SK-N-SH (cell line): ENCODE results near the gene RASAL2. TPM values are rescaled to one million over a fixed set of nuclear protein-coding genes. Genes with fewer than 3 reads are reported as not detected.
A peak's percentile ranks its signal among the peaks of the same experiment; 100 is the strongest.

ENCODE experiments used
- CTCF ChIA-PET: fragments of 300-600, 350-600 bp; formaldehyde crosslinking; extraction: SDS; loops from one replicate; lab custom pipeline; 2021; lab: Yijun Ruan, JAX
- POLR2A ChIA-PET: fragments of 350-600 bp; sonication (Branson Sonifier 250); formaldehyde crosslinking; extraction: SDS; loops from one replicate; lab custom pipeline; 2020; ENCODE audit warnings: antibody characterized with exemption, inconsistent platforms; lab: Yijun Ruan, JAX
- DNase-seq: peaks from one replicate; pipeline ENCODE4 v3.0.0; 2012
- H2AFZ ChIP-seq: fragments of 200-600 bp; sonication (generic); 2 replicates; pipeline ENCODE4 v1.8.1; 2016; ENCODE audit warnings: antibody characterized with exemption, mild to moderate bottlenecking, low read depth
- H3F3A ChIP-seq: fragments of 200-600 bp; sonication (generic); replicated peaks from 2 replicates; pipeline ENCODE3; 2016; ENCODE audit warnings: antibody characterized with exemption, mild to moderate bottlenecking; ENCODE audit not compliant: insufficient read depth
- H3K27ac ChIP-seq, 2 experiments: fragments of 200-500 bp in 1 of 2; fragments of 200-600 bp in 1 of 2; sonication (Bioruptor generic) in 1 of 2; sonication (generic), shearing (Covaris generic) in 1 of 2; 2 replicates each; pipeline versions ENCODE4 v1.5.1 to v1.6.1; 2014 to 2016; ENCODE audit warnings: low read depth in 2 of 2, inconsistent platforms in 1 of 2, low read length in 1 of 2, mild to moderate bottlenecking in 1 of 2, mixed read lengths in 1 of 2
- H3K27me3 ChIP-seq: fragments of 200-600 bp; sonication (generic), shearing (Covaris generic); 2 replicates; pipeline ENCODE4 v1.6.1; 2016; ENCODE audit warnings: mixed run types; ENCODE audit not compliant: insufficient read depth
- H3K36me3 ChIP-seq, 2 experiments: fragments of 200-500 bp in 1 of 2; fragments of 200-600 bp in 1 of 2; sonication (Bioruptor generic) in 1 of 2; sonication (generic) in 1 of 2; replicated peaks in 1 of 2; 2 replicates each; pipeline versions ENCODE3 to v1.5.1; 2014 to 2016; ENCODE audit warnings: low read length in 1 of 2, mild to moderate bottlenecking in 1 of 2; ENCODE audit not compliant: insufficient read depth in 2 of 2, control insufficient read depth in 1 of 2
- H3K4me1 ChIP-seq, 2 experiments: fragments of 200-500 bp in 1 of 2; fragments of 200-600 bp in 1 of 2; sonication (Bioruptor generic) in 1 of 2; sonication (generic), shearing (Covaris generic) in 1 of 2; 2 replicates each; pipeline versions ENCODE4 v1.5.1 to v1.6.1; 2014 to 2016; ENCODE audit warnings: low read depth in 1 of 2, low read length in 1 of 2, mixed run types in 1 of 2; ENCODE audit not compliant: insufficient read depth in 2 of 2, control insufficient read depth in 1 of 2
- H3K4me2 ChIP-seq: fragments of 200-600 bp; sonication (generic), shearing (Covaris generic); 2 replicates; pipeline ENCODE4 v1.6.1; 2017; ENCODE audit warnings: mixed run types
- H3K4me3 ChIP-seq, 2 experiments: fragments of 200-500 bp in 1 of 2; fragments of 200-600 bp in 1 of 2; sonication (Bioruptor generic) in 1 of 2; sonication (generic), shearing (Covaris generic) in 1 of 2; 2 replicates each; pipeline versions ENCODE4 v1.5.1 to v1.8.1; 2014 to 2016; ENCODE audit warnings: low read depth in 2 of 2, inconsistent platforms in 1 of 2, low read length in 1 of 2, mild to moderate bottlenecking in 1 of 2, mixed read lengths in 1 of 2, moderate library complexity in 1 of 2
- H3K79me2 ChIP-seq: fragments of 200-600 bp; sonication (generic); 2 replicates; pipeline ENCODE4 v1.8.1; 2017; ENCODE audit warnings: mild to moderate bottlenecking; ENCODE audit not compliant: insufficient read depth
- H3K9ac ChIP-seq: fragments of 200-600 bp; sonication (generic); 2 replicates; pipeline ENCODE4 v1.6.1; 2017; ENCODE audit warnings: mixed run types
- H3K9me2 ChIP-seq: fragments of 200-600 bp; sonication (generic); 2 replicates; pipeline ENCODE4 v1.6.1; 2017; ENCODE audit warnings: mixed run types
- H3K9me3 ChIP-seq: fragments of 200-600 bp; sonication (generic); 2 replicates; pipeline ENCODE4 v1.6.1; 2017; ENCODE audit warnings: mixed run types, mild to moderate bottlenecking, moderate library complexity
- H4K20me1 ChIP-seq: fragments of 200-600 bp; sonication (generic); 2 replicates; pipeline ENCODE4 v1.6.1; 2017; ENCODE audit warnings: mild to moderate bottlenecking, mixed run types; ENCODE audit not compliant: insufficient read depth
- CHD2 ChIP-seq: fragments of 150-350 bp; IDR thresholded peaks from 2 replicates; pipeline ENCODE4 v1.6.1; 2018; ENCODE audit warnings: low read length; ENCODE audit not compliant: partially characterized antibody
- ELF1 ChIP-seq: IDR thresholded peaks from 2 replicates; pipeline ENCODE4 v1.4.0; 2012
- EP300 ChIP-seq, 2 experiments: IDR thresholded peaks; 2 replicates each; pipeline versions ENCODE4 v1.4.0 to v1.6.1; 2012; ENCODE audit warnings: borderline replicate concordance in 1 of 2, low read depth in 1 of 2, low read length in 1 of 2
- EZH2phosphoT487 ChIP-seq: fragments of 200-600 bp; sonication (generic); IDR thresholded peaks from 2 replicates; pipeline ENCODE4 v1.6.1; 2017; ENCODE audit warnings: low read depth, mixed run types, mild to moderate bottlenecking, antibody characterized with exemption, moderate library complexity, borderline replicate concordance
- FOXM1 ChIP-seq: IDR thresholded peaks from 2 replicates; pipeline ENCODE4 v1.4.0; 2012; ENCODE audit warnings: low read depth, mild to moderate bottlenecking
- GATA2 ChIP-seq: sonication (generic); formaldehyde crosslinking; IDR thresholded peaks from 2 replicates; pipeline ENCODE4 v1.5.0; 2020; ENCODE audit warnings: mild to moderate bottlenecking, missing genetic modification reagents
- NFIC ChIP-seq: IDR thresholded peaks from 2 replicates; pipeline ENCODE4 v1.4.0; 2012; ENCODE audit warnings: borderline replicate concordance
- NRF1 ChIP-seq: IDR thresholded peaks from 2 replicates; pipeline ENCODE4 v1.6.1; 2012; ENCODE audit warnings: low read depth, mild to moderate bottlenecking, low read length
- RFX5 ChIP-seq: IDR thresholded peaks from 2 replicates; pipeline ENCODE4 v1.6.1; 2012; ENCODE audit warnings: mild to moderate bottlenecking, improper control_type of control experiment, low read length
- RXRA ChIP-seq: IDR thresholded peaks from 2 replicates; pipeline ENCODE4 v1.4.0; 2012; ENCODE audit warnings: low read depth, mild to moderate bottlenecking, borderline replicate concordance
- SMC3 ChIP-seq: IDR thresholded peaks from 2 replicates; pipeline ENCODE4 v1.6.1; 2012; ENCODE audit warnings: low read depth, low read length, improper control_type of control experiment
- TCF12 ChIP-seq: IDR thresholded peaks from 2 replicates; pipeline ENCODE4 v1.4.0; 2012
- YY1 ChIP-seq: IDR thresholded peaks from 2 replicates; pipeline ENCODE4 v1.4.0; 2012; ENCODE audit warnings: low read depth, mild to moderate bottlenecking
- WGBS: methylation state at CpG from one replicate; pipeline ENCODE4 v1.1.6; 2017; ENCODE audit warnings: low lambda C conversion rate; 5-methylcytosine and 5-hydroxymethylcytosine counted together
- polyA plus RNA-seq, 3 experiments: library from polyadenylated mRNA; depleted of rRNA; stranded (reverse); fragments of >200 nt; gene quantifications; 2 replicates each; pipeline ENCODE4 v1.2.3, GENCODE V29; 2012
- TF ChIP-seq, protein P1 (sequence below): IDR thresholded peaks from 2 replicates; pipeline ENCODE4 v1.4.0; 2012; ENCODE audit warnings: low read depth, borderline replicate concordance
- TF ChIP-seq, protein P2 (sequence below): fragments of 200-600 bp; sonication (generic); IDR thresholded peaks from 2 replicates; pipeline ENCODE4 v1.6.1; 2017; ENCODE audit warnings: antibody characterized with exemption, mild to moderate bottlenecking, moderate library complexity
- TF ChIP-seq, protein P3 (sequence below): fragments of 150-350 bp; IDR thresholded peaks from 2 replicates; pipeline ENCODE4 v1.6.1; 2017; ENCODE audit warnings: antibody characterized with exemption, low read length, low read depth, borderline replicate concordance
- TF ChIP-seq, protein P4 (sequence below): IDR thresholded peaks from 2 replicates; pipeline ENCODE4 v1.4.0; 2012; ENCODE audit warnings: low read depth
- TF ChIP-seq, protein P5 (sequence below): fragments of 150-350 bp; IDR thresholded peaks from 2 replicates; pipeline ENCODE4 v1.6.1; 2016; ENCODE audit warnings: mild to moderate bottlenecking, low read depth, low read length

The RASAL2 gene
- polyA plus RNA-seq, 1 of the 3 experiments (the other 2 are of a cell fraction) = 6.9 TPM

DNA sequence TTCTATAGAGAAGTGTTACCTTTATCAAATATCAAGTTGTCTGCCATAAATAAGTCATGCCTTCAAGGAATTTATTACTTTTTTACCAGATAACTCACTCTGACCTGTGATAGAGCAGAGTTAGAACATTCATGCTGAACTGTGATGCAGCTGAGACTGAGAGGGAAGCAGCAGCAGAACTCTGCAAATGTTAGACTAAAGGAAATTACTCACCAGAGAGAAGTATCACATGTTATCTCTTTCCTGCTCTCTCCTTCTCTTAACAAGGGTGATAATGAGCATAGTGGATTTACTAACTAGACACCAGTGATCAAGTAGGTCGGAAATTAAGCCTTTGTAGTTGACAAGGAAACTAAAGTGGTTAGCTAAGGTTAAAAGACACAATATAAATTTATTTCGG, 181.6 kb downstream of the RASAL2 start:
- H3K4me1 ChIP-seq = peaks cover 0 to 15% of the 10 kb centered on the region in 2 experiments; a peak in 2 of 4 replicates
- no peak for DNase-seq
- no peaks in the 10 kb centered on the region for H3K36me3 ChIP-seq
- peak overlapping the region; percentile 35; the same call in 1 of the 2 replicates for H3K4me2 ChIP-seq
- no peak overlapping the region for H3K9ac ChIP-seq
- CTCF ChIA-PET = no interaction called here
- WGBS = 85% methylated on average over 2 of the region's 2 CpGs
- no peaks in the 10 kb centered on the region for H3K9me2 ChIP-seq
- no peaks in the 10 kb centered on the region for H3K27me3 ChIP-seq
- POLR2A ChIA-PET = no interaction called here
- H3K79me2 ChIP-seq = peaks cover 55% of the 10 kb centered on the region
- TF ChIP-seq EZH2phosphoT487 (no peak), YY1 (no peak), FOXM1 (no peak), CHD2 (no peak), GATA2 (CRISPR knock-in tag) (no peak), NFIC (no peak), RXRA (no peak), EP300 (IDR thresholded peaks at IDR 0.05; ENCODE audit: borderline replicate concordance in 1 of 2, low read depth in 1 of 2, low read length in 1 of 2) (no peak), NRF1 (no peak), SMC3 (no peak), TCF12 (no peak), ELF1 (no peak), RFX5 (no peak)
- TF ChIP-seq, protein P1, sequence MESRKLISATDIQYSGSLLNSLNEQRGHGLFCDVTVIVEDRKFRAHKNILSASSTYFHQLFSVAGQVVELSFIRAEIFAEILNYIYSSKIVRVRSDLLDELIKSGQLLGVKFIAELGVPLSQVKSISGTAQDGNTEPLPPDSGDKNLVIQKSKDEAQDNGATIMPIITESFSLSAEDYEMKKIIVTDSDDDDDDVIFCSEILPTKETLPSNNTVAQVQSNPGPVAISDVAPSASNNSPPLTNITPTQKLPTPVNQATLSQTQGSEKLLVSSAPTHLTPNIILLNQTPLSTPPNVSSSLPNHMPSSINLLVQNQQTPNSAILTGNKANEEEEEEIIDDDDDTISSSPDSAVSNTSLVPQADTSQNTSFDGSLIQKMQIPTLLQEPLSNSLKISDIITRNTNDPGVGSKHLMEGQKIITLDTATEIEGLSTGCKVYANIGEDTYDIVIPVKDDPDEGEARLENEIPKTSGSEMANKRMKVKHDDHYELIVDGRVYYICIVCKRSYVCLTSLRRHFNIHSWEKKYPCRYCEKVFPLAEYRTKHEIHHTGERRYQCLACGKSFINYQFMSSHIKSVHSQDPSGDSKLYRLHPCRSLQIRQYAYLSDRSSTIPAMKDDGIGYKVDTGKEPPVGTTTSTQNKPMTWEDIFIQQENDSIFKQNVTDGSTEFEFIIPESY = no peak
- TF ChIP-seq, protein P2, sequence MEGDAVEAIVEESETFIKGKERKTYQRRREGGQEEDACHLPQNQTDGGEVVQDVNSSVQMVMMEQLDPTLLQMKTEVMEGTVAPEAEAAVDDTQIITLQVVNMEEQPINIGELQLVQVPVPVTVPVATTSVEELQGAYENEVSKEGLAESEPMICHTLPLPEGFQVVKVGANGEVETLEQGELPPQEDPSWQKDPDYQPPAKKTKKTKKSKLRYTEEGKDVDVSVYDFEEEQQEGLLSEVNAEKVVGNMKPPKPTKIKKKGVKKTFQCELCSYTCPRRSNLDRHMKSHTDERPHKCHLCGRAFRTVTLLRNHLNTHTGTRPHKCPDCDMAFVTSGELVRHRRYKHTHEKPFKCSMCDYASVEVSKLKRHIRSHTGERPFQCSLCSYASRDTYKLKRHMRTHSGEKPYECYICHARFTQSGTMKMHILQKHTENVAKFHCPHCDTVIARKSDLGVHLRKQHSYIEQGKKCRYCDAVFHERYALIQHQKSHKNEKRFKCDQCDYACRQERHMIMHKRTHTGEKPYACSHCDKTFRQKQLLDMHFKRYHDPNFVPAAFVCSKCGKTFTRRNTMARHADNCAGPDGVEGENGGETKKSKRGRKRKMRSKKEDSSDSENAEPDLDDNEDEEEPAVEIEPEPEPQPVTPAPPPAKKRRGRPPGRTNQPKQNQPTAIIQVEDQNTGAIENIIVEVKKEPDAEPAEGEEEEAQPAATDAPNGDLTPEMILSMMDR = no peak
- TF ChIP-seq, protein P3, sequence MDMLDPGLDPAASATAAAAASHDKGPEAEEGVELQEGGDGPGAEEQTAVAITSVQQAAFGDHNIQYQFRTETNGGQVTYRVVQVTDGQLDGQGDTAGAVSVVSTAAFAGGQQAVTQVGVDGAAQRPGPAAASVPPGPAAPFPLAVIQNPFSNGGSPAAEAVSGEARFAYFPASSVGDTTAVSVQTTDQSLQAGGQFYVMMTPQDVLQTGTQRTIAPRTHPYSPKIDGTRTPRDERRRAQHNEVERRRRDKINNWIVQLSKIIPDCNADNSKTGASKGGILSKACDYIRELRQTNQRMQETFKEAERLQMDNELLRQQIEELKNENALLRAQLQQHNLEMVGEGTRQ = no peak
- TF ChIP-seq, protein P4, sequence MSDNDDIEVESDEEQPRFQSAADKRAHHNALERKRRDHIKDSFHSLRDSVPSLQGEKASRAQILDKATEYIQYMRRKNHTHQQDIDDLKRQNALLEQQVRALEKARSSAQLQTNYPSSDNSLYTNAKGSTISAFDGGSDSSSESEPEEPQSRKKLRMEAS = no peak
- TF ChIP-seq, protein P5, sequence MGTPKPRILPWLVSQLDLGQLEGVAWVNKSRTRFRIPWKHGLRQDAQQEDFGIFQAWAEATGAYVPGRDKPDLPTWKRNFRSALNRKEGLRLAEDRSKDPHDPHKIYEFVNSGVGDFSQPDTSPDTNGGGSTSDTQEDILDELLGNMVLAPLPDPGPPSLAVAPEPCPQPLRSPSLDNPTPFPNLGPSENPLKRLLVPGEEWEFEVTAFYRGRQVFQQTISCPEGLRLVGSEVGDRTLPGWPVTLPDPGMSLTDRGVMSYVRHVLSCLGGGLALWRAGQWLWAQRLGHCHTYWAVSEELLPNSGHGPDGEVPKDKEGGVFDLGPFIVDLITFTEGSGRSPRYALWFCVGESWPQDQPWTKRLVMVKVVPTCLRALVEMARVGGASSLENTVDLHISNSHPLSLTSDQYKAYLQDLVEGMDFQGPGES = no peak
- H4K20me1 ChIP-seq = no peaks in the 10 kb centered on the region
- H3K4me3 ChIP-seq = no peak overlapping the region
- H2AFZ ChIP-seq = no peak overlapping the region
- H3F3A ChIP-seq = peaks cover 13% of the 10 kb centered on the region
- H3K27ac ChIP-seq = peak overlapping the region in 1 of 2 experiments; percentile 43; a peak in 2 of 4 replicates
- no peaks in the 10 kb centered on the region for H3K9me3 ChIP-seq
